GM12874 (cell line): ENCODE results near the gene SELENOH.

Source experiments
- TF ChIP-seq, protein P1 (sequence below): IDR thresholded peaks from 2 replicates; pipeline ENCODE4 v1.5.1; 2011; ENCODE audit warnings: low read depth, mild to moderate bottlenecking, control low read depth, low read length, moderate library complexity; ENCODE audit not compliant: insufficient read depth

The SELENOH gene

GRCh38 chr11:57776577-57777210 lies 35.4 kb downstream of the SELENOH start:
- TF ChIP-seq, protein P1, sequence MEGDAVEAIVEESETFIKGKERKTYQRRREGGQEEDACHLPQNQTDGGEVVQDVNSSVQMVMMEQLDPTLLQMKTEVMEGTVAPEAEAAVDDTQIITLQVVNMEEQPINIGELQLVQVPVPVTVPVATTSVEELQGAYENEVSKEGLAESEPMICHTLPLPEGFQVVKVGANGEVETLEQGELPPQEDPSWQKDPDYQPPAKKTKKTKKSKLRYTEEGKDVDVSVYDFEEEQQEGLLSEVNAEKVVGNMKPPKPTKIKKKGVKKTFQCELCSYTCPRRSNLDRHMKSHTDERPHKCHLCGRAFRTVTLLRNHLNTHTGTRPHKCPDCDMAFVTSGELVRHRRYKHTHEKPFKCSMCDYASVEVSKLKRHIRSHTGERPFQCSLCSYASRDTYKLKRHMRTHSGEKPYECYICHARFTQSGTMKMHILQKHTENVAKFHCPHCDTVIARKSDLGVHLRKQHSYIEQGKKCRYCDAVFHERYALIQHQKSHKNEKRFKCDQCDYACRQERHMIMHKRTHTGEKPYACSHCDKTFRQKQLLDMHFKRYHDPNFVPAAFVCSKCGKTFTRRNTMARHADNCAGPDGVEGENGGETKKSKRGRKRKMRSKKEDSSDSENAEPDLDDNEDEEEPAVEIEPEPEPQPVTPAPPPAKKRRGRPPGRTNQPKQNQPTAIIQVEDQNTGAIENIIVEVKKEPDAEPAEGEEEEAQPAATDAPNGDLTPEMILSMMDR: no peak

DNA sequence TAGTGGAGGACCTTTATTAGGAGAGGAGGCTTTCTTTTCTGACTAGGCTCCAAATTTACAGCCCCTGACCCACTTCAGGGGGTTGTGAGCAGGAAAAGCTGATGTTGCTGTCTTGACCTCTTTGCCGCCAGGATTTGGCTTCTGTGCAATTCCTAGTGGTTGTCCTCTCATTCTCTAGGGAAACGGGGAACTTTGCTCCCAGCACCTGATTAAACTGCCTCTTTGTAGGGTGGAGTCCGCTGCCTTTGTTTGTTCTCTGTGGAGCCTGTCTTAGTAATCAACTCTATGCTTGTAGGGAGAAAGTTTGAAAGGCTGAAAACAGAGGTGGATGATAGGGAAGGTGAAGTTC lies 36.7 kb downstream of the SELENOH start:
- TF ChIP-seq, protein P1: no peak

DNA sequence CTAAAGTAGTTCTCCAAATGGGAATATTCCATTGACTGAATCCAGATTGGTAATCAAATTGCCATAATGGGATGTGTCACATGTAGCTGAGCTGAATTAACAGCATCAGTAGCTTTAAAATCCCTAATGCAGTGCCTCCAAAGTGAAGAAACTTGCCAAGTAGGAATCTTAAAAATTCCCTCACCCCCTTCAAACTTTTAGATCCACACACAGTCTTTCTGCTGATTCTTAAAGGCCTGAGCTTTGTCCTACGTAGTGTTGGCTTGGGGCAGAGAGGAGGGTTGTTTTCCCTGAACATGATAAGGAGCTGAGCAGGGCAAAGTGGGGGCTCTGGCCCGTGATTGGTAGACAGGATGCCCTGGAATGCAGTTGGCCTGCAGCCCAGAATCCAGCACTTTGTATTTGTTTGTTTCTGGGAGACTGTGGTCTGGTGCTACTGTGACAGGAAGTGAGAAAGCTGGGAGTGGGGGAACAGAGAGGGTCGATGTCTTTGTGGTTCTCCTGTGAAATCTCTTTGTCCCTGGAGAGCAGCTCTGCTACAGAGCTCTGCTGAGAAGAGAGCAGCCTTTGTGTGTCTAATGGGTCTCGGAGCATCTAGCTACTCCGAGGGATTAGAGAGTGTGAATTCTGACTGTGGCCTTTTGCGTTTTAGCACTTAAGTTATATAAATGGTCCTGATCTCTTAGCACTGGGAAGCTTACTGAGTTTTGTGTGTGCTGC lies 37.2 kb downstream of the SELENOH start:
- TF ChIP-seq, protein P1: no peak

DNA sequence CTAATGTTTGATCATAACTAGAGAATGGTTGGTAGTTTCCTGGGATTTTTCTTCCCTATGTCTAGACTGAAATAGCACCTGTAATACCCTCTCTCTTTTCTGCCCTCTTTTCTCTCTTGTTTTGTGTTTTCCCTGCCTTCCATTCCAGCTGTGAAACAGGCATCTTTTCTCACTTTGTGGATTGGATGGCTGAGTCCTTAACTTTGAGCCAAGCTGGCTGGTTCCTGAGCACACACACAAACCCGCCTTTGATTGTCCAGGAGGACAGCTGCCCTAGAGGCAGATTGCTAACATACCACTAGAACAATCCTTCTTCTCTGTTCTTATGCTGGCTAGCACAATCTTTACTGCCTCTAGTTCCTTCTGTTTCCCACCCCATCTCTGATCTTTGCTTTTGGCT lies 38.0 kb downstream of the SELENOH start:
- TF ChIP-seq, protein P1: no peak

GRCh38 chr11:57781529-57781943 lies 40.2 kb downstream of the SELENOH start:
- TF ChIP-seq, protein P1: no peak

DNA sequence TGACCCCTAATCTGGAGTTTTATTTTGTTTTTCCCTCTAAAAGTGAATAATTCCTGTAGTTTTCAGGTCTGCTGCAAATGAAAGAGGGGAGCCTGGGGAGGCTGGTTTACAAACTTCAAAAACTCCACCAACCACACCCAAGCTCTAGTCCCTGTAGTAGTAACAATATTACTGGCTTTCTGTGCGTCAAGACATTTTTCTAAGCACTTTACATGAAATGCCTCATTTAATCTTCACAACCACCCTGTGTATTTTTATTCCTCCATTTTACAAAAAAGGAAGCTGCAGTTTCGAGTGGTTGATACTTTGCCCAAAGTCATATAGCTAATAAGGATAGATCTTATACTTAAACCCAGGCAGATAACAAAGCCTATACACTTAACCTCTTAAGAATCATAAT lies 43.8 kb downstream of the SELENOH start:
- TF ChIP-seq, protein P1: no peak

- TF ChIP-seq, protein P1: no peak
These were observed 45.1 kb downstream of the SELENOH start for GRCh38 chr11:57786436-57786835.
